Measurements from ENCODE around the gene C19orf44.

- TF ChIP-seq POLR2A (IDR thresholded peaks at IDR 0.05; ENCODE audit: low read length) (no peak), GATA1 (IDR thresholded peaks at IDR 0.05; ENCODE audit: low read depth, low read length) (no peak)
These were observed 37.5 kb upstream of the C19orf44 start for GRCh38 chr19:16458391-16459341.
